VCaP (cell line): ENCODE results near the gene CLPTM1.
A peak's percentile ranks its signal among the peaks of the same experiment; 100 is the strongest.
"Not testable (repeated sequence)": the region's sequence is repeated elsewhere in the genome, so short reads cannot be mapped to it uniquely, and the experiment has no call there.

ENCODE experiments used
- H3K27ac ChIP-seq: fragments of 450-650 bp; 2 replicates; pipeline ENCODE4 v1.5.1; 2017
- TF ChIP-seq, protein P1 (sequence below): fragments of 450-650 bp; conservative IDR thresholded peaks from 2 replicates; pipeline ENCODE4 v1.5.1; 2017; ENCODE audit warnings: mild to moderate bottlenecking, moderate library complexity

Gene CLPTM1

DNA sequence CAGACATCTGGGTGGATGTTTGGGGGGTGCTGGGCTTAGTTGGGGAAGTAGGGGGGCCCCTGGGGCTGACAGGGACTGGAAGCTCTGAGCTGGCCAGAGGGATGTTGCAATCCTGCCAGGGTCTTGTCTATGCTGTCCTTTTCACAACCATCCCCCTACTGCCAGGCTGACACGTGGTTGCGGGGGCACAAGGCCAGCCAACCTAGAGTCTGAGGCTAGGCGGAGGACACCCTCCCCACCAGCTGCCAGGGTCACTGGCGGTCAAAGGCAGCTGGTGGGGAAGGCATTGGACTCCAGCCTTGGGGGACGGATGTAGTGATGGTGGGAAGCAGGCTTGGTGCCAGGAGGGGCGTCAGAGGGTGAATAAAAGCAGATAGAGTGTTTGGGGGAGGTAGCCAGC is 42.3 kb upstream of the CLPTM1 start:
- H3K27ac ChIP-seq, result no peak overlapping the region
- TF ChIP-seq, protein P1, sequence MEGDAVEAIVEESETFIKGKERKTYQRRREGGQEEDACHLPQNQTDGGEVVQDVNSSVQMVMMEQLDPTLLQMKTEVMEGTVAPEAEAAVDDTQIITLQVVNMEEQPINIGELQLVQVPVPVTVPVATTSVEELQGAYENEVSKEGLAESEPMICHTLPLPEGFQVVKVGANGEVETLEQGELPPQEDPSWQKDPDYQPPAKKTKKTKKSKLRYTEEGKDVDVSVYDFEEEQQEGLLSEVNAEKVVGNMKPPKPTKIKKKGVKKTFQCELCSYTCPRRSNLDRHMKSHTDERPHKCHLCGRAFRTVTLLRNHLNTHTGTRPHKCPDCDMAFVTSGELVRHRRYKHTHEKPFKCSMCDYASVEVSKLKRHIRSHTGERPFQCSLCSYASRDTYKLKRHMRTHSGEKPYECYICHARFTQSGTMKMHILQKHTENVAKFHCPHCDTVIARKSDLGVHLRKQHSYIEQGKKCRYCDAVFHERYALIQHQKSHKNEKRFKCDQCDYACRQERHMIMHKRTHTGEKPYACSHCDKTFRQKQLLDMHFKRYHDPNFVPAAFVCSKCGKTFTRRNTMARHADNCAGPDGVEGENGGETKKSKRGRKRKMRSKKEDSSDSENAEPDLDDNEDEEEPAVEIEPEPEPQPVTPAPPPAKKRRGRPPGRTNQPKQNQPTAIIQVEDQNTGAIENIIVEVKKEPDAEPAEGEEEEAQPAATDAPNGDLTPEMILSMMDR, result no peak

DNA sequence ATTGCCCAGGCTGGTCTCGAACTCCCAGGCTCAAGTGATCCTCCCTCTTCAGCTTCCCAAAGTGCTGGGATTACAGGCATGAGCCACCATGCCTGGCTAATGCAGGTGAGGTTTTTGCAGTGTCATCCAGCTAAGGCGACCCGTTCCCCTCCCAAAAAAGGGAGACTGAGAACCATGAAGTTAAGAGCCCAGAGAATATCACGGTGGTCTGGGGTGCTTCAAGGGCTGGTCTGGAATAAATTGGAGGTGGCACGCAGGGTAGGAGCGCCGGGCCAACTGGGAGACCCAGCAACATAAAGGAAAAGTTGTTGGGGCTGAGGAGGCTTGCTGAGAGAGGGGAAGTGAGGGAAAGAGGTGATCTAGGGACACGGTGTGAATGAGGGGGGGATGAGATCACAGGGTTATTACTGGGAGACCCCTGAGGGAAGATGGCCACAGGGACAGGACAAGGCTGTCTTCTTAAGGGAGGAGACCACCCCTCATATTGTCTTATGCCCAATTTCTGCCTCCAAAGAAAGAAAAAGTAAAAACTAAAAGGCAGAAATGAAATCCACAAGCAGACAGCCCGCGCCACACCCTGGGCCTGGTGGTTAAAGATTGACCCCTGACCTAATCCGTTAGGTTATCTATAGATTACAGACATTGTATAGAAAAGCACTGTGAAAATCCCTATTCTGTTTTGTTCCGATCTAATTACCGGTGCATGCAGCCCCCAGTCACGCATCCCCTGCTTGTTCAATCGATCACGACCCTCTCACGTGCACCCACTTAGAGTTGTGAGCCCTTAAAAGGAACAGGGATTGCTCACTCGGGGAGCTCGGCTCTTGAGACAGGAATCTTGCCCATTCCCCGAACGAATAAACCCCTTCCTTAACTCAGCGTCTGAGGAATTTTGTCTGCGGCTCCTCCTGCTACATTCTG is 41.4 kb upstream of the CLPTM1 start:
- H3K27ac ChIP-seq, result peak overlapping the region; percentile 78; the same call in 1 of the 2 replicates

DNA sequence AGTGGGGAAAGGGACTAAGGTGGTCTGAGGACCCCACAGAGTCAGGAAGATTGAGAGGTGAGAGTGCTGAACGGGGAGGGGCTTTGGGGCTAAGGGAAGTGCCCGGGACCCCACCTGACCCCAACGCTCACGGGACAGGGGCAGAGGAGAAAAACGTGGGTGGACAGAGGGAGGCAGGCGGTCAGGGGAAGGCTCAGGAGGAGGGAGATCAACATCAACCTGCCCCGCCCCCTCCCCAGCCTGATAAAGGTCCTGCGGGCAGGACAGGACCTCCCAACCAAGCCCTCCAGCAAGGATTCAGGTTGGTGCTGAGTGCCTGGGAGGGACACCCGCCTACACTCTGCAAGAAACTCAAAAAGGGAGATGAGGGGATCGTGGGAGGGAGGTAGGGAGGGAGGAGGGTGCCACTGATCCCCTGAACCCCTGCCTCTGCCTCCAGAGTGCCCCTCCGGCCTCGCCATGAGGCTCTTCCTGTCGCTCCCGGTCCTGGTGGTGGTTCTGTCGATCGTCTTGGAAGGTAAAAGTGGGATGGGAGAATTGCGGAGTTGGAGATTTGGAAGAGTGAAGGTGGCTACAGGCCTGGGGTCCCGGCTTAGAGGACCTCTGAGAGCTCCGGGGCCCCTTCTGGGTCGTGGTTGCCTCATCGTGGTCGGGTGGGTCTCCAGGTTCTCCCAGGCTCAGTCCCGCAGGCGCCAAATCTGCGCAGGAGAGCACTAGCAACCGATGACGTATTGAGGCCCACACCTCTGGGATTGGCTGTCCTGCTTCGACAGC is 40.6 kb upstream of the CLPTM1 start, which contains the start of gene APOC1:
Gene APOC1 (plus strand): TSS at position 176 of the 774 bp plus-strand sequence. CDS start 284 bp downstream, at position 460.
- peak within 1 kb of the TSS; percentile 78; the same call in 1 of the 2 replicates for H3K27ac ChIP-seq

DNA sequence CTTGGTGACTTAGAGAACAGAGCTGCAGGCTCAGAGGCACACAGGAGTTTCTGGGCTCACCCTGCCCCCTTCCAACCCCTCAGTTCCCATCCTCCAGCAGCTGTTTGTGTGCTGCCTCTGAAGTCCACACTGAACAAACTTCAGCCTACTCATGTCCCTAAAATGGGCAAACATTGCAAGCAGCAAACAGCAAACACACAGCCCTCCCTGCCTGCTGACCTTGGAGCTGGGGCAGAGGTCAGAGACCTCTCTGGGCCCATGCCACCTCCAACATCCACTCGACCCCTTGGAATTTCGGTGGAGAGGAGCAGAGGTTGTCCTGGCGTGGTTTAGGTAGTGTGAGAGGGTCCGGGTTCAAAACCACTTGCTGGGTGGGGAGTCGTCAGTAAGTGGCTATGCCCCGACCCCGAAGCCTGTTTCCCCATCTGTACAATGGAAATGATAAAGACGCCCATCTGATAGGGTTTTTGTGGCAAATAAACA is 30.9 kb upstream of the CLPTM1 start:
- TF ChIP-seq, protein P1, result no peak
- no peak overlapping the region for H3K27ac ChIP-seq

DNA sequence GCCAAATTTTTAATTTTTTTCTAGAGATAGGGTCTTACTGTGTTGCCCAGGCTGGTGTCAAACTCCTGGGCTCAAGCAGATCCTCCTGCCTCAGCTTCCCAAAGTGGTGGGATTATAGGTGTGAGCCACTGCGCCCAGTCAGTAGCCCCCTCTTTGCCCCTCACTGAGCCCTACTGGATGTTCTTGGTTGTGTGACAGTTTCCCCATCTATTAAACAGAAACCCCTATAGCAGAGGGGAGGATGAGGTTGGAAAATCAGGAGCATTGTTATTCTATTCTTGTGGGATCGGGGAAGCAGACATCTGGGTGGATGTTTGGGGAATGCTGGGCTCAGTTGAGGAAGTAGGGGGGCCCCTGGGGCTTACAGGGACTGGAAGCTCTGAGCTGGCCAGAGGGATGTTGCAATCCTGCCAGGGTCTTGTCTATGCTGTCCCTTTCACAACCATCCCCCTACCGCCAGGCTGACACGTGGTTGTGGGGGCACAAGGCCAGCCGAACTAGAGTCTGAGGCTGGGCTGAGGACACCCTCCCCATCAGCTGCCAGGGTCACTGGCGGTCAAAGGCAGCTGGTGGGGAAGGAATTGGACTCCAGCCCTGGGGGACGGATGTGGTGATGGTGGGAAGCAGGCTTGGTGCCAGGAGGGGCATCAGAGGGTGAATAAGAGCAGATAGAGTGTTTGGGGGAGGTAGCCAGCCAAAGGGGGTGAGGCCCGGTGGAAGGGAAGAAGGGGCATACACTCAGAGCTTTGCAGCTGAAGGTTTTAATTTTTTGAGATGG is 29.9 kb upstream of the CLPTM1 start:
- H3K27ac ChIP-seq, result no peak overlapping the region
- TF ChIP-seq, protein P1, result no peak

DNA sequence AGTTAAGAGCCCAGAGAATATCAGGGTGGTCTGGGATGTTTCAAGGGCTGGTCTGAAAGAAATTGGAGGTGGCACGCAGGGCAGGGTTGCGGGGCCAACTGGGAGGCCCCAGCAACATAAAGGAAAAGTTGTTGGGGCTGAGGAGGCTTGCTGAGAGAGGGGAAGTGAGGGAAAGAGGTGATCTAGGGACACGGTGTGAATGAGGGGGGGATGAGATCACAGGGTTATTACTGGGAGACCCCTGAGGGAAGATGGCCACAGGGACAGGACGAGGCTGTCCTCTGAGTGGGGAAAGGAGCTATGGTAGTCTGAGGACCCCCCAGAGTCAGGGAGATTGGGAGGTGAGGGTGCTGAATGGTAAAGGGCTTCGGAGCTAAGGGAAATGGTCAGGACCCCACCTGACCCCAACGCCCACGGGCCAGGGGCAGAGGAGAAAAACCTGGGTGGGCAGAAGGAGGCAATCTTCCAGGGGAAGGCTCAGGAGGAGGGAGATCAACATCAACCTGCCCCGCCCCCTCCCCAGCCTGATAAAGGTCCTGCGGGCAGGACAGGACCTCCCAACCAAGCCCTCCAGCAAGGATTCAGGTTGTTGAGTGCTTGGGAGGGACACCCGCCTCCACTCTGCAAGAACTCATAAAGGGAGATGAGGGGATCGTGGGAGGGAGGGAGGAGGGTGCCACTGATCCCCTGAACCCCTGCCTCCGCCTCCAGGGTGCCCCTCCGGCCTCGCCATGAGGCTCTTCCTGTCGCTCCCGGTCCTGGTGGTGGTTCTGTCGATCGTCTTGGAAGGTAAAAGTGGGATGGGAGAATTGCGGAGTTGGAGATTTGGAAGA is 28.7 kb upstream of the CLPTM1 start:
- H3K27ac ChIP-seq, result not testable (repeated sequence)

DNA sequence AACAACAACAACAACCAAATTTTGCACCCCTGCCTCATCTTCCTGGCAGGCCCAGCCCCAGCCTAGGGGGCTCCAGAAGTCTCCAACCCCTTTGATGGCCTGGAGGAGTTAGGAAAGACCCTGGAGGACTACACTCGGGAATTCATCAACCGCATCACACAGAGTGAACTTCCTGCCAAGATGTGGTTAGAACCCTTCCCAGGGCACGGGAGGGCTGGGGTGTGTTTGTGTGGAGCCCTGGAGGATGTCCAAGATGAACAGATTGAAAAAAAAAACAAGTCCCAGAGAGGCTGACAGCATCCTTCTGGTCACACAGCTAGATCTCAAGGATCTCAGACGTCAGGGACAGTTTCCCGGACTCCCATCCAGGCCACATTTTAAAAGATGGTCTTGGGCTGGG is 27.4 kb upstream of the CLPTM1 start:
- H3K27ac ChIP-seq, result no peak overlapping the region
- TF ChIP-seq, protein P1, result no peak

DNA sequence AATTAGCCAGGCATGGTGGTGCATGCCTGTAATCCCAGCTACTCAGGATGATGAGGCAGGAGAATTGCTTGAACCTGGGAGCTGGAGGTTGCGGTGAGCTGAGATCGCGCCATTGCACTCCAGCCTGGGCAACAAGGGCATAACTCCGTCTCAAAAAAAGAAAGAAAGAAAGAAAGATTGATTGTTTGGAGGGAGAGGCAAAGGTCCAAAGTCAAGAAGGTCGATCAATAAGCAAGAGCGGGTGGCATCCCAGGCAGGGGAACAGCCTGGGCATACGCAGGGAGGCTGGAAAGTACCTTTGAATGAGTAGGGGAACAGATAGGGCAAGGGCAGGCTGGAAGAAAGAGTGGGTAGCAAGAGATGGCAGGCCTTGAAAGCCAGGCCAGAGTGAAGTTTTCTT is 25.1 kb upstream of the CLPTM1 start:
- no peak overlapping the region for H3K27ac ChIP-seq
- TF ChIP-seq, protein P1, result no peak
